GM21825 (cell line): ENCODE results near the gene LFNG.
A peak's percentile ranks its signal among the peaks of the same experiment; 100 is the strongest.

Experiments used
- ATAC-seq: cut with Tn5 transposase; IDR thresholded peaks from one replicate; pipeline ENCODE4 v1.9.1; 2021; ENCODE audit warnings: mild to moderate bottlenecking, moderate library complexity; ENCODE audit not compliant: unreplicated experiment

LFNG gene

DNA sequence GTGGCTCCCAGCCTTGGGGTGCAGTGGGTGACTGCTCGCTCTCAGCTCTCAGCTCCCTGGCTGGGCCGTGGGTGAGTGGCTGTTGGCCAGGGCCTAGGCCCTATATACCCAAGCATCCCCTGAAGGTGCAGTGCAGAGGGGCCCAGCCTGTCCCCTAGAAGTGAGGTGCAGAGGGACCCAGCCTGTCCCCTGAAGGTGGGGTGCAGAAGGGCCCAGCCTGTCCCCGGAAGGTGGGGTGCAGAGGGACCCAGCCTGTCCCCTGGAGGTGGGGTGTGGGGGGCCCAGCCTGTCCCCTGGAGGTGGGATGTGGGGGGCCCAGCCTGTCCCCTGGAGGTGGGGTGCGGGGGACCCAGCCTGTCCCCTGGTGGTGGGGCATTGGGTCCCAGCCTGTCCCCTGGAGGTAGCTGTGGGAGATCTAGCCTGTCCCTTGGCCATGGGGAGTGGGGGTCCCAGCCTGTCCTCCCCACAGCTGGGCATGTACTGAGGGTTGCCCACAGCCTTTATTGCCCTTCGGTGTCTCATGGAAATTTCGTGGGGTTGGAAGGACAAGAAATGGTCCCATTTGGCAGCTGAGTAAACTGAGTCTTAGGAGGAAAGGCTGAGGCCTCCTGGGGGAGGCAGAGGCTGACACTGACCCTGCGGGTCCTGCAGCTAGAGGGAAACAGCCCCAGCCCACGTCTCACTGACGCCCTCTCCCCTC, 17.5 kb upstream of the LFNG start:
- ATAC-seq, result no peak

DNA sequence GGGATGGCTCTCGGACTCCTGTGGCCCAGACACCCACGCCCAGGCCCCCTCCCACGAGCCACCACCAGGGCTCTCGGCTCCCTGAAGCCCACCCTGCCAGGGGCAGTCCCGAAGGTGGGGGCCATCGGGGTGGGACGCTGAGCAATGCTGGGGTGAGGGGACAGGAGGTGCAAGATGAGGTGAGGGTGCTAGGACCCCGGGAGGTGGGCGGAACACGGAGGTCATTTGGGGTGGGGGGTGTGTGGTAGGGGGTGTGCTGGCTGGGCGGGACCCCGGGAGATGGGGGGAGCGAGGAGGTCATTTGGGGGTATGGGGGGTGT, 17.0 kb upstream of the LFNG start:
- no peak for ATAC-seq

DNA sequence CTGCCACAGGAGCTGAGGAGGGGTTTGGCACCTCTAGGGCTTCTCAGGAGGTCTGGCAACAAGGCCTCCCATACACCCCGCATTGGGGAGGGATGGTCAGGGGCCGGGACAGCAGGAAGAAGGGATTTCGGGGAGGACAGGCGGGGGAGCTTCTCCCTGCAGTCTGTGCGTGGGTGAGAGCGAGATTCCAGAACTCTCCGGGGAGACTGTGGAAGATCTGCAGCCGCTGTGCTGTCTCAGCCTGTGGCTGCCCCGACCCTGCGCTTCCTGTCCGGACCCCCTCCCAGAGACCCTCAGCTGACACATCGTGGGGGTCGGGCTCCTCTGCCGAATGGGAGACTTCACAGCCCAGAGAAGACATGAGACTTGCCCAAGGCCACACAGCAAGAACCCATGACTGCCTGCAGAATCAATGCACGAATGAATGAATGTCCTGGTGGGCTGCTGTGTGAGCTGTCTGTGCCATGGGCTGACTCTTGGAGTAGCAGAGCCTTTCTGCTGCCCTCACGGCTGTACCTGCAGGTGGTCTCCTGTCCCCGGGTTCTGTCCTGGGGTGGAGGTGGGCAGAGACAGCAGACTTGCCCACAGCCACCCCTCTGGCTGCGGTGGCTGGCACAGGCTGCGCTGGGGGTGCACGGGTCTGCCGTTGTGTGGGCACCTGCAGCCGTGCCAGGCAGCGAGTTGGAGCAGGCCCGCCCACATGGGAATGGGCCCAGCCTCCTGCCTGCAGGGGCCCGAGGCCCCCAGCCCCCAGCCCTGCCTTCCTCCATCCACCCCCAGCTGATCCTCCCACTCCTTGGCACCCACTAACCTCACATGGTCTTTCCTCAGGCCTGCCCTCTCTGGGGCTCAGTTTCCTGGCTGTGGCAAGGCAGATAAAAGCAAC, 16.3 kb upstream of the LFNG start:
- ATAC-seq, result no peak

DNA sequence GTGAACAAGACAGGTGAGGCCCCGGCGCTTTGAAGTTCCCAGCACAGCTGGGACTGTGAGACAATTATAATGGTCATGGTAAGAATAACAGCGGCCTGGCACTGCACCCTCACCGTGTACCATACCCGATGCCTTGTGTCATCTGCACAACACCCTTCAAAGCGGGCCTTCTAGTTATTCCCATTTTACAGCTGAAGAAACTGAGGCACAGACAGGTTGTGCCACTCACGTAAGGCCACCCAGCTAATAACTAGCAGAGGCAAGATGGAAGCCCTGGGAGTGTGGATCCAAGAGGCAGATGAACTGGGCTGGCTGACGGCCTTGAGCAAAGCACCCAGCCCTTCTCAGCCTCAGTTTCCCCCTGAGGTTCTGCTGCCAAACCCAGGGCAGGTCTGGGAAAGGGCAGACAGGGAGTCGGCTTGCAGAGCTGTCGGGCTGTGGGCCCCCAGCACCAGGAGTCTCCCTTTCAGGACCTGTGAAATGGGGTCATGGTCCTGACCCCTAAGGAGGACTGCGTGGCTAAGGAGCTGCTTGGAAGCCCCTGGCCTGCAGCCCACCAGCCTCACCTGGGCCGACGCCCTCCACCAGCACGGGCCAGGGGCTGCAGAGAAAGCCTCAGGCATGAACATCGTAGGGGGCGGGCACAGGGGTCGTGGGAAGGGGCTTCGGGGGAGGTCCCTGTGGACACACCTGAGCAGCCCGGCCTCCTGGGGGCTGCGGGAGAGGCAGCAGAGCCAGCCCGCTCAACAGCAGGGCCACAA, 15.3 kb upstream of the LFNG start:
- ATAC-seq, result no peak

DNA sequence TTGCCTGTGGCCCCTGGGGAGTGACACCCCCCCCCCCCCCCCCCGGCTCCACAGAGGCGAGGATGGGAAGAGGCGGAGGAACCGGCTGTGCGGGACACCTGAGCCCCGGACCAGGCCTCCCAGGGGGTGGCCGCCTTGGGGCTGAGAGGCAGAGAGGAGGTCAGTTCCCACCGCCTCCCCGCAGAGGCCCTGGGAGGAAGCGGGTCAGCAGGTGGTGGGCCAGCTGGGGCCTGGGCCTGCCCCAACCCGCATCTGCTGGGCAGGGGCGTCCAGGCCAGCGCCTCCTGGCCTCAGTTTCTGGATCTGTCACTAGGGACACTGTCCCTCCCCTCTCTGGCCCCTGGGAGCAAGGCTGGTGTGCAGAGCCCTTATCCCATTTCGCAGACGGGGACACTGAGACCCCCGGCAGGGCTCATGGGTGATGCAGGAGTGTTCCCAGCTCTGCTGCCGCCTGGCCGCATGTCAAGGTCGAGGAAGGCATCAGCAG, 14.6 kb upstream of the LFNG start:
- ATAC-seq, result no peak

DNA sequence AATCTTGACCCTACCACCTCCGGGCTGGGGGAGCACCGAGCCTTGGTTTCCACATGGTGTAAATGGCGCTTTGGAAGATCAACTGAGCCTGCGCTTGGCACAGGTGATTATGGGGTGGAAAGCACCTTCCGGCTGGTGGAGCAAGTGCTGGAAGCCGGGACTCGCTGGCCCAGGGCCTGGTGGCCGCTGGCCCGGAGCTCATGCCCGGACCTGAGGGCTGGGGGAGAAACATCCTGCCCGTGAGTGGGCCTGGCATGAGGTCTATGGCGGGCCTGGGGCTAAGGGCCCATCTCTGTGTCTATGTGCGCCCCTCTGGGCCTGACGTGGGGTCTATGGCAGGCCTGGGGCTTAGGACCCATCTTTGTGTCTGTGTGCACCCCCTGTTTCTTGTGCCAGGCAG, 14.2 kb upstream of the LFNG start:
- no peak for ATAC-seq

DNA sequence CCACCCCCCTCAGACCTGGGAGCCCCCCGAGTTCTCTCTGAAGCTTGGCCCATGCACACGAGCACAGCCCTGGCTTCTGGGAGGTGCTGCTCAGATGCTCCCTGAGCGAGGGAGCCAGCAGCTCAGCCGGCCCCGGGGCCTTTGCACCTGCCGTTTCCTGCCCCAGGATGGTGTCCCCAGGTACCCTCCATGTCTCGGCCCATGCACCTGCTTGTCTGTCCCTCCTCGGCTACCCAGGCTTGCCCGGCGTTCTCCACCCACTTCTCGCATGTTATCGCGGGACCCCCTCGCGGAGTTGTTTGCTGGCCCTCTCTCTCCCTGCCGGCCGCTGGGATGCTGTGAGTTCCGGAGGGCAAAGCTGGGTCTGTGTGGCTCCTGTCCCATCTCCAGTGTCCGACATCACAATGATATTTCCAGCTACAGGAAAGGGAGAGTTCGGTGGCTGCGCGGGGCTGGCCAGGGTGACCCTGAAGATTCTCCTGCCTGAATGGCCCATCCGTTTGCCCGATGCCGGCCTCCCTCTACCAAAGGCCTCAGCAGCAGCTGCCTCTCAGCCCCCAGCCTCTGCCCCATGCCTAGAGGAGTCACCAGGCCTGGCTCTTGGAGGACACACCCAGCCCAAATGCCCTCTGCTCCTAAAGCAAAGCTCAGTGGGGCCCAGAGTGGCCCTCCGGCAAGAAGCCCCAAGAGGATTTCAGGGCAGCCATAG, 12.2 kb upstream of the LFNG start:
- ATAC-seq, result no peak

DNA sequence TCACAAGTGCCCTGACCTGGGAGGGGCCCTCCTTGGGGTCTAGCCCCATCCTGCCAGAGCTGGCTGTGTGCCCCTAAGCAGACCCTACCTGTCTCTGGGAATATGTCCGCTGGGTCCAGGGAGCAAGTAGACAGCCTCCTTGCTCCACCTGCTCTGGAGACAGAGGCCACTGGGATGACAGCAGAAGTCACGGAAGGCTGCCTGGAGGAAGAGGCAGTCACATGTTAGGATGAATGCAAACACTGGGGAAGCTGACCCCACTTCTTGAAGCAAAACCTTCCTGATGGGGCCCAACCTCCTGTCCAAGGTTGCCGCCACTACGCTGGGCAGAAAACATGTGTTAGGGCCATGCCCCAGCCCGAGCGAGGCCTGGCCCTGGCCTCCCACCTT, 11.7 kb upstream of the LFNG start:
- no peak for ATAC-seq

DNA sequence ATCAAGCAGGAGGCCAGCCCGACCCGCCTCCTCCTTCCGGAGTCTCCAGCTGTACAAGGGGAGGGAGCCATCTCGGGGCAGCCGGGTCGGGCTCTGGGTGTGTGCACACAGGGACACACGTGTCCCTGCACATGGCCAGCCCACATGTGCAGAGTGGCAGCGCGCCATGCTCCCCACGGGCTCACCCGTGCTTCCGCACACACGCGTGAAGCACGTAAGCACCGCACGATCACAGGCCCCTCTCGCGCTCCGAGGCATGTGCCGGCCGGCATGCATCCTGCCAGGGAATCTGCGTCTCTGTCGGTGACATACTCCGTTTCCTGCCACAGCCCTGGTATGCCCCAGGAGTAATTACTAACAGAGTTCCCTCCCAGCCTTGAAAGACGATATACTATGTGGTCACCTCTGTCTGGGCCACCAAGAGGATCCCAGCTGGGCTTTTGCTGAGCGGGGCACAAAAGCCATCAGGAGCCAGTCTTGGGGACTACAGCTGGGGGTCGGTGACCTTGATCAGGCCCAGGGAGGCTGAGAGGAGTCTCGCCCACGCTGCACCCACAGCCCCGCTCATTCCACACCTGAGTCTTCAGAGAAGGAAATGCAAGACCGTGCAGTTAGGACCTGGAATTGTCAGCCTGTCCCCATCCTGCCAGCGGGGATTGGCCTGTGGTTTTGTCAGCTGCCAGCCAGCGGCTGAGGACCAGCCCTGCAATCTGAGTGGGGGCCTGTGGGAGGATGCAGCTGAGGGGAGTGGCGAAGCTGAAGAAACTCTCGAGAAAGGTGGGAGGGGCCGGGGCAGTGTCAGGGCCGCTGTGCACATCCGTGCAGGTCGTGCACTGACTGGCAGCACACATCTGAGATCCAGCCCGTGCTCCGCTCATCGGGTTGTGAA, 11.0 kb upstream of the LFNG start:
- peak; percentile 34 for ATAC-seq

DNA sequence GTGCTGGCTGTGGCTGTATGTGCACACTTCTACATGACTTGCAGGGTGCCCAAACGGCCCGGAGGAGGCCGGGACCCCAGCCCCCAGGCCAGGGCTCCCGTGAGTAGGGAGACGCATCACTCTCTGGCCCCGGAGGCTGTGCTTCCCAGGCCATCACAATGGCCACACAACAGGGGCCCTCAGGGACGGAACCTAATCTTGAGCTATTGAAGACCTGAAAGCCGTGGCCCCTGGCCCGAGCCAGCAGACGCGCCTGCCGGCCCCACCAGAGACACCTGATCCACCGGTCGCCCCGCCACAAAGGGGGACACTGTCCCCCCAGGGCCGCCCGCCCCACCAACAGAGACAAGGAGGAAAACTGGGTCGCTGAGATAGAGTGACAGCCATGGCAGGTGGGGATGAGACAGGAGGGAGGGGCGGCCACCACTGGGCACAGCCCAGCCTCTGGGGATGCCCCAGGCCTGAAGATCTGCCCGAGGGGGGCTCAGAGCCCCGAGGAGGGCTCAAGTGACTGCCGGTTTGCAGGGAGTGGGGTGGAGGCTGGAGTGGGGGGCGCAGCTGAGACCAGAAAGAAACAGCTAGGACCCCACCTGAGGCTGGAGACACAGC, 10.2 kb upstream of the LFNG start:
- ATAC-seq, result no peak

DNA sequence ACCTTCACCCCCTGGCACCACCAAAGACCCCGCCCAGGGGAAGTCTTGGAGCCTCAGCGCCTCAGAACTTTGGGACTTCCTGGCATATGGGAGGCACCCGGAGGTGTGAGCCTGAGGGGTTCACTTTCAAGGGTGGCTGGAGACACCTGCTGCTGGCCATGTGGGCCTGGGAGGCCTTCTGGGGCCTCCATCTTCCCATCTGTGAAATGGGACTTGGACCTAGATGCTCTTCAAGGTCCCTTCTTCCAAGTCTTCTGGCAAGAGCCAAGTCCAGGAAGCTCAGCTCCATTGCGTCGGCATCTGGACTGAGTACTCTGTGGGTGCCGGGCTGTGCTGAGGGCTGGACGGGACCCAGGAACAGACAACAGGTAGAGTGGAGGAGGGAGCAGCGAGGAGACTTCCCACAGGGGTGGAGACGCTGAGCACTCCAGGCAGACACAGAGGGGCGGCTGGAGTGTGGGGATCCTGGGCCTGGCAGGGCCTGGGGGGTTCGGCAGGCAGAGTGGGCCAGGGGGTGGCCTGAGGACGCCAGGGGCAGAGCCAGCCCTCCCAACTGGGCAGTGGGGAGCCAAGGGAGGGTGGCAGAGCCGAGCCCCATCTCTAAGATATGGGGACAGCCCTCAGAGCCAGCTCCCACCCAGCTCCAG, 9.3 kb upstream of the LFNG start:
- ATAC-seq, result no peak

DNA sequence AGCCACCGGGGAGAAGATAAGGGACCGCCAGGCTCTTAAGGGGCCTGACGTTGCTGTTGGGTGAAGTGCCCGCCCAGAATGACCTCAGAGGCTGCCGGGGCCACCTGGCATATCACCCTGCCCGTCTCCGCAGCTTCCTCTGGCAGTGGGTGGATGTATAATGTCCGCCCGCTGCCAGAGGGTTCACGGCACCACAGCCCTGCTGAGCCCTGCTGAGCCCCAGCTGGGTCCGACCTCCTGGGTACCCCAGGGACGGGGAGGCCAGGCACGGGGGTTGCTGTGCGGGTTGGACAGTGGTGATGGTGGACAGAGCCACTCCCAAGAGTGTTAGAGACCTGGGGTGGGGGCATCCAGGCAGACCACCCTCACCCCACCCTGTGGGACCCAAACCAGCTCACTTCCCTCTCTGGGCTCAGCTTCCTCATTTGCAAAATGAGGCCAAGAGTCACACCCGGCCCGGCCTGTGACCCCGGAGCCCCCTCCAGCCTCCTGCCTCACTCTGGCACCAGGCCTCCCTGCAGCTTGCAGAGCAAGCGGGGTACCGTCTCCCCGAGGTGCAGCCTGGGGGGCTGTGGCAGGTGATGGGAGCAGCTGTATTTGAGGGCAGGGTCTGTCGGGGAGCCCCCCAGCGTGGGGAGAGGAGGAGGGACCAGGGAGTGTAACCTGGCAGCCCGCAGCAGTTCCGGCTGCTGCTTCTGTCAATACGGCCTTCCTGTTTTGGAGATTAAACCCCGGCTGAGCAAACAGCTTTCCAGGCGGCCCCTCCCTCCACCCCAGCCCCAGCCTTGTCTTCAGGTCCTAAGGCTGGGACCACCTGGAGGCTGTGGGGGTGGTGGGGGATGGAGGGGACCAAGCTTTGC, 8.4 kb upstream of the LFNG start:
- ATAC-seq, result no peak

DNA sequence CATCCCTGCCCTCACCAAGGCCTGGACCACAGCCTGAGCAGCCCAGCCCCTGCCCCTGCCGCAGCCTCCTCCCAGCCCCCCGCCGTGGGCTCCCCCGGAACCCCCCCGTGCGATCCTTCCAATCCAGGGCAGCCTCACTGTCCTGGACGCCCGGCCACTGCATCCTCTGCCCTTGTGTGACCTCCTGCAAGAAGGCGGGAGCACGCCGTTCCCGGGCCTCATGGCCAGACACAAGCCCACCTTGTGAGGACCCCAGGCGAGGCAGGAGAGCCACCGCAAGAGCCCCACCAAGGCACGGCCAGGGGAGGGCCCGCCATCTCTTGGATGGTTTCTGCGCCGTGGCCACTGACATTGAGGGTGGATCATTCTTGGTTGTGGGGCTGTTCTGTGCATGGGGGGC, 7.8 kb upstream of the LFNG start:
- no peak for ATAC-seq

DNA sequence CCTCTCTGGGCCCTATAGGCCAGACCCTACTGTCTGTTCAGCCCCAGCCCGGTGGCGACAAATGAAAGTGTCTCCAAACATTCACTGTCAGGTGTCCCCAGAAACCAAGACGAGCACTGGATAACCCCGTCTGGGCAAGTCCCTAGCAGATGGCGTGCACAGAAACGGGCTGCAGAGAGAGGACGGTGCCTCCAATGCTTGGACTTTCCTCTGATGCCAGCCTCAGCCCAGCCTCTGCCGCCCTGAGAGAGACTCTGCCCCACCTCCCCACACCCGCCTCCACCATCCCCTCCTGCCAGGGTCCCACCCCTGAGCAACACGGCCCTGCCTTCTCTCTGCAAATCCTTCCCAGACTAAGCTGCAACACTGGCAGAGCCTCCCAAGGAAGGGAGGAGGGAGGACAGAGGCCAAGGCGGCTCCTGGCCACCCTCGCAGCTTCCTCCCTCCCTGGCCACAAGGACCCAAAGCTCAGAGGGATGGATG, 7.4 kb upstream of the LFNG start:
- no peak for ATAC-seq

DNA sequence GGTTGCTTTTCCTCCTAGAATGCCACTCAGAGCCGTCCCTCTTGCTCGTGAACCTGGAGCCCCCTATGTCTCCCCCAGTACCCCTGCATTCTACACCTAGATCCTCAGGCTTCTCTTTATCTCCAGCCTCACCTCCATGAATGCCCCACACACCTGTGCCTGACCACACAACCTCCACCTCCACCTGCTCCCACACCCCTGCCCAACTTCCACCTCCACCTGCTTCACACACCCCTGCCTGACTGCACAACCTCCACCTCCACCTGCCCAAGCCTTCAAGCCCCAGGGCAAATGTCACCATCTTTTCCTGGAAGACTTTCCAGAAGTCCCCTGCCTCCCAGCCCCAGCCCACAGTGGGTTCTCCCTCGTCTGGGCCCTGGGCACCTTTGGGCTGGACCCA, 6.9 kb upstream of the LFNG start:
- no peak for ATAC-seq

DNA sequence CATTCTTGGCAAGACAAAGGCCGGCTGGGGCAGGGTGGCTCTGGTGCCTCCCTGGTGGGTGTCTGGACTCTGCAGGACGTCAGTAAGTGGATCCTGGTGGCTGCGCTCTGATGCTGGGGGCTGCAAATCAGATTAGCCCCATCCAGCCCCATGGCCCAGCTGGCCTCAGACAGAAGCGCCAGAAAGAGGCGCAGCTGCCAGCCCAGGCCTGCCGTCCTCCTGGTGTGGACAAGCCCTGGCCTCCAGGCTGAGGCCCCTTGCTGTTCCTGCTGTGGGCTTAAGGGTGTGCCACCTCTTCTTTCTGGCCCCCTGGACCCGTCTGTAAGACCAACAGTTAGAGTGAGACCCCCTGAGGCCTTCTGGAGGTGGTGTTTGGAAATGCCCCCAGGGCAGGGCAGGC, 5.9 kb upstream of the LFNG start:
- no peak for ATAC-seq

DNA sequence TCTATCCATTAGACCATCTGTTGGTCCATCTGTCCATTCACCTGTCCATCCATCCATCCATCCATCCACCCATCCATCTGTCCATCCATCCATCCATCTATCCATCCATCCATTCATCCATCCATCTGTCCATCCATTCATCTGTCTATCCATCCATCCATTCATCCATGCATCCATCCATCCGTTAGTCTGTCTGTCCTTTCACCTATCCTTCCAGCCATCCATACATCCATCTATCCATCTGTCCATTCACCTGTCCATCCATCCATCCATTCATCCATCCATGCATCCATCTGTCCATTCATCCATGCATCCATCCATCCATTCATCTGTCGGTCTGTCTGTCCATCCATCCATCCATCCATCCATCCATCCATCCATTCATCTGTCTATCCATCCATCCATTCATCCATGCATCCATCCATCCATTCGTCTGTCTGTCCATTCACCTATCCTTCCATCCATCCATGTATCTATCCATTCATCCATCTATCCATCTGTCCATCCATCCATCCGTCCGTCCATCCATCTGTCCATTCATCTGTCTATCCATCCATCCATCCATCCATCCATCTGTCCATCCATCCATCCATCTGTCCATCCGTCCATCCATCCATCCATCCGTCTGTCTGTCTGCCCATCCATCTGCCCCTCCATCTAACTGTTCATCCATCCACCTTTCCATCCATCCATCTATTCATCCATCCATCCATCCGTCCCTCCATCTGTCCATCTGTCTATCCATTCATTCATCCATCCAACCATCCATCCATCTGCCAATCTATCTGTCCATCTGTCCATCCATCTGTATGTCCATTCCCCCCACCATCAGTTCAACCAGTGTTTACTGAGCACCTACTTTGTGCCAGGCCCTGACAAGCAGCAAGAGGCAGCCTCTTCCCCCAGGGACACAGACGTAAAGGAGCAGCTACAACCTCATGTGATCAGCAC, 4.8 kb upstream of the LFNG start:
- no peak for ATAC-seq
